Prostate gland (tissue), 2 donors: ENCODE measurements around the gene IMMP2L. TPM values are rescaled to one million over a fixed set of nuclear protein-coding genes. Genes with fewer than 3 reads are reported as not detected.

Experiments used
- DNase-seq: peaks from one replicate; pipeline ENCODE4 v3.0.0-alpha.2; 2019; ENCODE audit warnings: low spot score
- H3K27ac ChIP-seq, 2 donors: fragments of 200-600 bp; sonication (generic); 2 replicates each; pipeline ENCODE4 v1.5.1; 2017 to 2019
- H3K27me3 ChIP-seq: fragments of 200-600 bp; sonication (generic); replicated peaks from 2 replicates; pipeline ENCODE4 v1.5.1; 2019; ENCODE audit not compliant: insufficient read depth
- H3K36me3 ChIP-seq, 2 donors: fragments of 200-600 bp; sonication (generic); 1 replicate in 1 of 2; 2 replicates in 1 of 2; pipeline versions ENCODE4 v1.5.1 to v1.8.1; 2017 to 2019
- H3K4me1 ChIP-seq: fragments of 200-600 bp; sonication (generic); replicated peaks from 2 replicates; pipeline ENCODE4 v1.5.1; 2019
- H3K4me3 ChIP-seq, 2 donors: fragments of 200-600 bp; sonication (generic); 2 replicates each; pipeline ENCODE4 v1.5.1; 2017 to 2019
- H3K9me3 ChIP-seq: fragments of 200-600 bp; sonication (generic); 2 replicates; pipeline ENCODE4 v1.5.1; 2017
- CTCF ChIP-seq, 4 experiments: fragments of 200-600 bp in 2 of 4; fragments of 450-650 bp in 2 of 4; sonication (generic) in 2 of 4; IDR thresholded peaks; 1 replicate in 3 of 4; 2 replicates in 1 of 4; pipeline ENCODE4 v1.5.1; 2016 to 2019; ENCODE audit warnings: antibody characterized with exemption in 4 of 4, mild to moderate bottlenecking in 2 of 4, moderate library complexity in 2 of 4
- POLR2A ChIP-seq: fragments of 450-650 bp; IDR thresholded peaks from one replicate; pipeline ENCODE4 v1.6.1; 2016; ENCODE audit warnings: antibody characterized with exemption, mild to moderate bottlenecking
- POLR2AphosphoS5 ChIP-seq: sonication (generic); formaldehyde crosslinking; IDR thresholded peaks from one replicate; pipeline ENCODE4 v1.6.1; 2017; ENCODE audit warnings: antibody characterized with exemption
- WGBS: methylation state at CpG from one replicate; pipeline ENCODE4 v1.1.5; 2018; 5-methylcytosine and 5-hydroxymethylcytosine counted together
- intact Hi-C: fragments of 100-400 bp; cut with DNase I; formaldehyde crosslinking; loops from one replicate; pipeline ENCODE4 v1.14.2; 2022
- total RNA-seq, 2 donors: library from RNA; depleted of rRNA; stranded (reverse); fragments of >200 nt; gene quantifications; one replicate each; pipeline ENCODE4 v1.1.0, GENCODE V29; 2016

The IMMP2L gene
- total RNA-seq, 2 donors from 2014 or later, result 16.9 to 20.4 TPM

GRCh38 chr7:111516612-111517011 is 45.7 kb downstream of the IMMP2L start:
- intact Hi-C loops, result no loop called here
- H3K27ac ChIP-seq, result no peak overlapping the region
- WGBS, result 42% methylated on average over 4 of the region's 4 CpGs
- TF ChIP-seq CTCF (IDR thresholded peaks at IDR 0.05) (no peak), POLR2AphosphoS5 (no peak), POLR2A (no peak)
- H3K9me3 ChIP-seq, result no peaks in the 10 kb centered on the region
- DNase-seq, result no peak
- H3K4me1 ChIP-seq, result no peaks in the 10 kb centered on the region
- H3K4me3 ChIP-seq, result no peak overlapping the region
- H3K27me3 ChIP-seq, result no peaks in the 10 kb centered on the region
- H3K36me3 ChIP-seq, result no peaks in the 10 kb centered on the region

- H3K27me3 ChIP-seq, result no peaks in the 10 kb centered on the region
- no peak overlapping the region for H3K4me3 ChIP-seq
- no peak for DNase-seq
- no peaks in the 10 kb centered on the region for H3K4me1 ChIP-seq
- no peaks in the 10 kb centered on the region for H3K36me3 ChIP-seq
- TF ChIP-seq POLR2AphosphoS5 (no peak), CTCF (IDR thresholded peaks at IDR 0.05) (no peak), POLR2A (no peak)
- no peak overlapping the region for H3K27ac ChIP-seq
- 100% methylated on average over 1 of the region's 1 CpG for WGBS
- H3K9me3 ChIP-seq, result no peaks in the 10 kb centered on the region
- intact Hi-C loops, result no loop called here
Measured at GRCh38 chr7:111513566-111513965, 48.7 kb downstream of the IMMP2L start.

GRCh38 chr7:111511845-111512244 is 50.4 kb downstream of the IMMP2L start:
- no peak overlapping the region for H3K4me3 ChIP-seq
- over 99% methylated on average over 4 of the region's 4 CpGs for WGBS
- intact Hi-C loops, result no loop called here

GRCh38 chr7:111510584-111511378 is 51.5 kb downstream of the IMMP2L start:
- no peak for TF ChIP-seq POLR2A
- no peak for TF ChIP-seq CTCF (IDR thresholded peaks at IDR 0.05)
- TF ChIP-seq POLR2AphosphoS5, result no peak
- no peaks in the 10 kb centered on the region for H3K4me1 ChIP-seq
- H3K27ac ChIP-seq, result no peak overlapping the region
- no peak overlapping the region for H3K4me3 ChIP-seq
- H3K27me3 ChIP-seq, result no peaks in the 10 kb centered on the region
- H3K36me3 ChIP-seq, result no peaks in the 10 kb centered on the region
- WGBS, result 89% methylated on average over 3 of the region's 3 CpGs
- H3K9me3 ChIP-seq, result no peaks in the 10 kb centered on the region
- no peak for DNase-seq
- intact Hi-C loops, result no loop called here

More at GRCh38 chr7:111511845-111512244, 50.4 kb downstream of the IMMP2L start:
- H3K27ac ChIP-seq, result no peak overlapping the region
- no peaks in the 10 kb centered on the region for H3K27me3 ChIP-seq
- H3K4me1 ChIP-seq, result no peaks in the 10 kb centered on the region
- TF ChIP-seq POLR2AphosphoS5 (no peak), POLR2A (no peak)
- H3K9me3 ChIP-seq, result no peaks in the 10 kb centered on the region
- DNase-seq, result no peak
- no peaks in the 10 kb centered on the region for H3K36me3 ChIP-seq

GRCh38 chr7:111510062-111510461 is 52.2 kb downstream of the IMMP2L start:
- H3K4me1 ChIP-seq, result no peaks in the 10 kb centered on the region
- 92% methylated on average over 4 of the region's 4 CpGs for WGBS

More at GRCh38 chr7:111510062-111510461, 52.2 kb downstream of the IMMP2L start:
- intact Hi-C loops, result no loop called here
- no peaks in the 10 kb centered on the region for H3K9me3 ChIP-seq
- TF ChIP-seq POLR2A (no peak), POLR2AphosphoS5 (no peak), CTCF (IDR thresholded peaks at IDR 0.05) (no peak)
- H3K27me3 ChIP-seq, result no peaks in the 10 kb centered on the region
- no peak overlapping the region for H3K27ac ChIP-seq
- no peak overlapping the region for H3K4me3 ChIP-seq
- no peak for DNase-seq
- no peaks in the 10 kb centered on the region for H3K36me3 ChIP-seq
